GM20431 (cell line): ENCODE results near the gene FAF1.

Experiments
- in situ Hi-C: fragments of 300-500 bp; cut with MseI, MboI; formaldehyde crosslinking; loops from one replicate; pipeline ENCODE4 v1.15.0; 2020; ENCODE audit warnings: low sequenced_read_pairs; ENCODE audit not compliant: unreplicated experiment

The FAF1 gene

GRCh38 chr1:50667710-50668356 is 292.2 kb downstream of the FAF1 start:
- in situ Hi-C loops = no loop called here

GRCh38 chr1:50667272-50667671 is 292.8 kb downstream of the FAF1 start:
- in situ Hi-C loops = no loop called here

GRCh38 chr1:50666849-50667248 is 293.2 kb downstream of the FAF1 start:
- in situ Hi-C loops = no loop called here

GRCh38 chr1:50665413-50665812 is 294.7 kb downstream of the FAF1 start:
- in situ Hi-C loops = no loop called here

- in situ Hi-C loops = no loop called here
Measured at GRCh38 chr1:50661626-50662025, 298.4 kb downstream of the FAF1 start.

DNA sequence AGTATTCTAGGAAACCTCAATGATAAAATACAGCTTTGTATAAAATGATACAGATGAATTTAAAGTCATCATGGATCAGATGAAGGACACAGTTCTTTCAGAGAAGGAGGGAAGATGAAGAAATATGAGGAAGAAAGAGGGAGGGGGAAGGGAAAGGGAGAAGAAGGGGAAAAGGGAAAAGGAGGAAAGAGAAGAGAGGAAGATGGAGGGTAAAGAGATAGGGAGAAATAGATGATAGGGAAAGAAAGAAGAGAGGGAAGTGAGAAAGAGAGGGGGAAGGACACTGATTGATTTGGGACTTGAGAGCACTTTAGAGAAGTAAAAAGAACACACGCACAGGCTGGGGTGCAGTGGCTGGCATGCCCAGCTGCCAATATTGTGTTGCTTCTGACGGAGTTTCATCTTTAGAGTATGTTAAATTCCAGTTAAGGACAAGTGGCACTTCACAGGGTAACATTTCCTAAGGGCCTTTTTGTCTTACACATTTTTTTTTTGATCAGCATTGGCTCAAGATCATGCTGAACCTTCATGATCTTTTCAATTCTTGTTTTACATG is 300.9 kb downstream of the FAF1 start:
- in situ Hi-C loops = no loop called here

- in situ Hi-C loops = no loop called here
Measured at GRCh38 chr1:50658459-50659076, 301.5 kb downstream of the FAF1 start.

DNA sequence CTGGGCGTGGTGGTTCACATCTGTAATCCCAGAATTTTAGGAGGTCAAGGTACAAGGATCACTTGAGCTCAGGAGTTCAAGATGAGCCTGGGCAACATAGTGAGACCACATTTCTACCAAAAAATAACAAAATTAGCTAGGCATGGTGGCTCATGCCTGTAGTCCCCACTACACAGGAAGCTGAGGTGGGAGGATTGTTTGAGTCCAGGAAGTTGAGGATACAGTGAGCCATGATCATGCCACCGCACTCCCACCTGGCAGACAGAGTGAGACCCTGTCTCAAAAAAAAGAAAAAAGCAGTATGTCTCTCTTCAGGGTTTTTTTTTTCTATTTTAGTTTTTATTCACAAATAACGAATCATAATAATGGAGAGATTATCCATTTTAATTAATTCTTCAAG is 303.1 kb downstream of the FAF1 start:
- in situ Hi-C loops = no loop called here

- in situ Hi-C loops = no loop called here
Measured at GRCh38 chr1:50651476-50652263, 308.4 kb downstream of the FAF1 start.

- in situ Hi-C loops = no loop called here
Measured at GRCh38 chr1:50646526-50646925, 313.5 kb downstream of the FAF1 start.

- in situ Hi-C loops = no loop called here
Measured at GRCh38 chr1:50645139-50645538, 314.9 kb downstream of the FAF1 start.

- in situ Hi-C loops = no loop called here
Measured at GRCh38 chr1:50644447-50645105, 315.5 kb downstream of the FAF1 start.

- in situ Hi-C loops = no loop called here
Measured at GRCh38 chr1:50637460-50637859, 322.6 kb downstream of the FAF1 start.

GRCh38 chr1:50634251-50634650 is 325.8 kb downstream of the FAF1 start:
- in situ Hi-C loops = no loop called here

DNA sequence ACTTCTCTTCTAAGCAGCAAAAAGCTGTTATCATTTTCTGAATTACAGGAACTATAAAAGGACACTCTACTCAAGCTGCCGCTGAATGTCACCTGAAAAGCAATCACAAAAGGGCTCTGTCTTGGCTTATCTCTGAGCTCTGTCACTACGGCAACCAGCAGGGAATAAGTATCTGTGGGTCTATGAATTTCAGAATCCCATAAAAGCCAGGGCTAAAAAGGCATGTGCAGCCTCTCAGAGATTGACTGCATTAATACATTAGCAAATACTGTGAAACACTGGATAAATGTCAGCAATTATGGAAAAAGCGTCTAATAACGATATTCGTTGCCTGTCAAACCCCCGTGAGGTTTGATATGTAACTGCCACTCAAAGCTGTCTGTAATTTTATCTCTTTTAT is 326.6 kb downstream of the FAF1 start:
- in situ Hi-C loops = no loop called here

DNA sequence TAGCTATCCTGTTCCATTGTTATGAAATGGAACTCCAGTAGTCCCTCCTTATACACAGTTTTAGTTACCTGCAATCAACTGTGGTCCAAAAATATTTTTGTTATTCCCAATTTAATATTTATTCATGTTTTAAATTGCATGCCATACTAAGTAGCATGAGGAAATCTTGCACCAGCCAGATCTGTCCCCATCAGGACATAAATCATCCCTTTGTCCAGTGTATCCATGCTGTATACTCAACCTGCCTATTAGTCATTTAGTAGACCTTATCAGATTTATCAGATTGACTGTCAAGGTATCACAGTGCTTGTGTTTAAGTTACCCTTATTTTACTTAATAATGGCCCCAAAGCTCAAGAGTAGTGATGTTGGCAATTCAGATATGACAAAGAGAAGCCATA is 328.9 kb downstream of the FAF1 start:
- in situ Hi-C loops = no loop called here

- in situ Hi-C loops = no loop called here
Measured at GRCh38 chr1:50622259-50622658, 337.8 kb downstream of the FAF1 start.

DNA sequence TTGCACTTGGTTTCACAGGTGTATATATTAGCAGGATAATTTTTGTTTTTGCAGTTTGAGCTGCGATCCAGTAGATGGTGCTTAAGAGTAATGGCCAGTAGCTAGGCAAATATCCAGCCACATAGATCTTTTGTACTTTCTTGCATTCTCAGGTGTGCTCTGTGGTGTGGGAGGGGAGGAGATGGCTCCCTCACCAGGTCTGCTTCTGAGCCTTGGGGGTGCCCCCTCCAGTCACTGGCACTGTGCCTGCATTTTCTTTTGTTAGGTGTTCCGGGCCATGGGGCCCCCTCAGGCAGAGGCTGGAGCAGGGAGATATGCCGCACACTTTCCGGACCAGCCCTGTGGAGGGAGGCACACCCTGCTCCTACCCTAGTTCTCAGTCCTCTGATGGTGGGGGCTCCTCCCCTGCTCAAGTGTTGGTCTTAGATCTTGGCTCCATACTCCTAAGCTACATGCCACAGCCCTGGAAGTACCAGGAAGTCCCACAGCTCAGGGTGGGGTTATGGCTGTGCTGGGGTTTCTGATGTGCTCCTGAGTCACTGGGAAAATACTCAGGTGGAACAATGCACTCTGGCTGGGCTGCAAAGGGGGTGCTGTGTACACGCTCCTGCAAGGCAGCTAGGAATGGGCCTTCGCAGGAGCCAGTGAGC is 339.3 kb downstream of the FAF1 start:
- in situ Hi-C loops = no loop called here

DNA sequence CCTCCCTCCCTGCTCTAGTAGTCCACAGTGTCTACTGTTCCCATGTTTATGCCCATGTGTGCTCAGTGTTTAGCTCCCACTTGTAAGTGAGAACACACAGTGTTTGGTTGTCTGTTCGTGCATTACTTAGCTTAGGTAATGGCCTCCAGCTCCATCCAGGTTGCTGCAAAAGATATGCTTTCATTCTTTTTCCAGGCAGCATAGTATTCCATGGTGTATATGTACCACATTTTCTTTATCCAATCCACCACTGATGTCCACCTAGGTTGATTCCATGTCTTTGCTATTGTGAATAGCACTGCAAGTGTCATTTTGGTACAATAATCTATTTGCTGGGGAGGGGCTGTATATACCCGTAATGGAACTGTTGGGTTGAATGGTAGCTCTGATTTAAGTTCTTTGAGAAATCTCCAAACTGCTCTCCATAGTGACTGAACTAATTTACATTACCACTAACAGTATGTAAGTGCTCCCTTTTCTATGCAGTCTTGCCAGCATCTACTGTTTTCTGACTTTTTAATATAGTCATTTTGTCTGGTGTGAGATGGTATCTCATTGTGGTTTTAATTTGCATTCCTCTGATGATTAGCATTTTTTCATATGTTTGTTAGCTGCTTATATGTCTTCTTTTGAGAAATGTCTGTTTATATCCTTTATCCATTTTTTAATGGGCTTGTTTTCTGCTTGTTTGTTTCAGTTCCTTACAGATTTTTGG is 344.9 kb downstream of the FAF1 start:
- in situ Hi-C loops = no loop called here
